Transverse colon (tissue), 4 donors: ENCODE results near the gene CFAP53. TPM values are rescaled to one million over a fixed set of nuclear protein-coding genes. Genes with fewer than 3 reads are reported as not detected.

Experiments
- DNase-seq: peaks from one replicate; pipeline ENCODE4 v3.0.0-alpha.2; 2019
- H3K27ac ChIP-seq, 4 donors: fragments of 200-600 bp; sonication (generic); 2 replicates each; pipeline ENCODE4 v1.5.1; 2016 to 2018; ENCODE audit warnings: inconsistent platforms in 4 of 4
- H3K27me3 ChIP-seq: fragments of 200-600 bp; sonication (generic); 2 replicates; pipeline ENCODE4 v1.5.1; 2017; ENCODE audit warnings: inconsistent platforms
- H3K36me3 ChIP-seq, 4 donors: fragments of 200-600 bp; sonication (generic); 2 replicates each; pipeline ENCODE4 v1.5.1; 2017 to 2019; ENCODE audit warnings: inconsistent platforms in 4 of 4
- H3K4me1 ChIP-seq, 4 donors: fragments of 200-600 bp; sonication (generic); 2 replicates each; pipeline ENCODE4 v1.5.1; 2017 to 2020; ENCODE audit warnings: inconsistent platforms in 4 of 4
- H3K4me3 ChIP-seq, 4 donors: fragments of 200-600 bp; sonication (generic); 1 replicate in 1 of 4; 2 replicates in 3 of 4; pipeline versions ENCODE4 v1.5.1 to v1.6.1; 2017 to 2019; ENCODE audit warnings: inconsistent platforms in 4 of 4
- H3K9me3 ChIP-seq, 2 donors: fragments of 200-600 bp; sonication (generic); 2 replicates each; pipeline ENCODE4 v1.5.1; 2017 to 2019; ENCODE audit warnings: inconsistent platforms in 2 of 2
- EP300 ChIP-seq: sonication (generic); formaldehyde crosslinking; IDR thresholded peaks from one replicate; pipeline ENCODE4 v1.6.1; 2017; ENCODE audit warnings: antibody characterized with exemption, low read depth
- POLR2A ChIP-seq: fragments of 450-650 bp; IDR thresholded peaks from one replicate; pipeline ENCODE4 v1.6.1; 2016; ENCODE audit warnings: antibody characterized with exemption, mild to moderate bottlenecking, moderate library complexity
- POLR2AphosphoS5 ChIP-seq, 3 donors: sonication (generic); formaldehyde crosslinking; IDR thresholded peaks; one replicate each; pipeline ENCODE4 v1.6.1; 2016; ENCODE audit warnings: antibody characterized with exemption in 3 of 3
- WGBS, 2 donors: methylation state at CpG; one replicate each; pipeline ENCODE4 v1.1.5; 2018; ENCODE audit warnings: low coverage in 1 of 2; 5-methylcytosine and 5-hydroxymethylcytosine counted together
- in situ Hi-C, 4 donors: fragments of 200-750 bp; cut with MboI; loops; one replicate each; pipeline versions ENCODE4 v1.15.0 to v1.15.1; 2017; ENCODE audit warnings: low sequenced_read_pairs in 3 of 4, low pct_ligation_motif_present in 1 of 4, low pct_unique_long_range_greater_than_20kb in 1 of 4
- intact Hi-C: fragments of 100-400 bp; cut with DNase I; formaldehyde crosslinking; loops from one replicate; pipeline ENCODE4 v1.15.1; 2023; ENCODE audit warnings: low total_unique reads
- total RNA-seq, 4 donors: library from RNA; depleted of rRNA; stranded (reverse); fragments of >200 nt; gene quantifications; one replicate each; pipeline ENCODE4 v1.1.0, GENCODE V29; 2016
- TF ChIP-seq, protein P1 (sequence below), 5 experiments: fragments of 200-600 bp in 3 of 5; fragments of 450-650 bp in 2 of 5; sonication (generic) in 3 of 5; IDR thresholded peaks; 1 replicate in 2 of 5; 2 replicates in 3 of 5; pipeline ENCODE4 v1.5.1; 2016 to 2017; ENCODE audit warnings: antibody characterized with exemption in 5 of 5, inconsistent platforms in 3 of 5, mild to moderate bottlenecking in 2 of 5, moderate library complexity in 1 of 5

The CFAP53 gene
- total RNA-seq, 4 donors from 2014 or later: 0.27 to 4.2 (median 0.48) TPM; not detected in 1

DNA sequence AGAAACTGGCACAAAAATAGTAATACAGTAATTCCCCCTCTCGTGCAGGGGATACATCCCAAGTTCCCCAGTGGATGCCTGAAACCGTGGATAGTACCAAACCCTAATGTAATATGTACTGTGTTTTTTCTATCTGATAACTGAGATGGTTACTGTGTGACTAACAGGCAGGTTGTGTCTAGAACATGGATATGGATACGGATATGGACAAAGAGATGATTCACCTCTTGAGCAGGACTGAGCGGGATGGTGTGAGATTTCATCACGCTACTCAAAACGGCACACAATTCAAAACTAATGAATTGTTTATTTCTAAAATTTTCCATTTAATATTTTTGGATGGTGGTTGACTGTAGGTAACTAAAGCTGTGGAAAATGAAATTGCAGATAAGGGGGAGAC is 11.6 kb upstream of the CFAP53 start:
- TF ChIP-seq POLR2AphosphoS5 (IDR thresholded peaks at IDR 0.05) (no peak), POLR2A (no peak), EP300 (no peak)
- TF ChIP-seq, protein P1, sequence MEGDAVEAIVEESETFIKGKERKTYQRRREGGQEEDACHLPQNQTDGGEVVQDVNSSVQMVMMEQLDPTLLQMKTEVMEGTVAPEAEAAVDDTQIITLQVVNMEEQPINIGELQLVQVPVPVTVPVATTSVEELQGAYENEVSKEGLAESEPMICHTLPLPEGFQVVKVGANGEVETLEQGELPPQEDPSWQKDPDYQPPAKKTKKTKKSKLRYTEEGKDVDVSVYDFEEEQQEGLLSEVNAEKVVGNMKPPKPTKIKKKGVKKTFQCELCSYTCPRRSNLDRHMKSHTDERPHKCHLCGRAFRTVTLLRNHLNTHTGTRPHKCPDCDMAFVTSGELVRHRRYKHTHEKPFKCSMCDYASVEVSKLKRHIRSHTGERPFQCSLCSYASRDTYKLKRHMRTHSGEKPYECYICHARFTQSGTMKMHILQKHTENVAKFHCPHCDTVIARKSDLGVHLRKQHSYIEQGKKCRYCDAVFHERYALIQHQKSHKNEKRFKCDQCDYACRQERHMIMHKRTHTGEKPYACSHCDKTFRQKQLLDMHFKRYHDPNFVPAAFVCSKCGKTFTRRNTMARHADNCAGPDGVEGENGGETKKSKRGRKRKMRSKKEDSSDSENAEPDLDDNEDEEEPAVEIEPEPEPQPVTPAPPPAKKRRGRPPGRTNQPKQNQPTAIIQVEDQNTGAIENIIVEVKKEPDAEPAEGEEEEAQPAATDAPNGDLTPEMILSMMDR (IDR thresholded peaks at IDR 0.05): no peak
- H3K4me1 ChIP-seq: peaks cover 16 to 27% (median 24%) of the 10 kb centered on the region in 4 donors
- intact Hi-C loops (no loop called here), in situ Hi-C loops (loop anchor here in 1 of 4 donors (25.0 kb wide), 1 partner anchor 791 kb away; the partner anchor contains the start of genes C18orf32 and RPL17)
- no peak overlapping the region for H3K4me3 ChIP-seq
- 87 to 91% methylated on average over 6 of the region's 6 CpGs for WGBS, 2 donors
- no peak for DNase-seq
- H3K9me3 ChIP-seq: no peaks in the 10 kb centered on the region
- H3K27ac ChIP-seq: no peak overlapping the region
- H3K36me3 ChIP-seq: peaks cover 0 to 38% (median 20%) of the 10 kb centered on the region in 4 donors
- H3K27me3 ChIP-seq: no peaks in the 10 kb centered on the region

- H3K9me3 ChIP-seq: no peaks in the 10 kb centered on the region
- TF ChIP-seq, protein P1 (IDR thresholded peaks at IDR 0.05): no peak
- TF ChIP-seq POLR2A (no peak), POLR2AphosphoS5 (IDR thresholded peaks at IDR 0.05) (no peak), EP300 (no peak)
- H3K27ac ChIP-seq: no peak overlapping the region
- 89% methylated on average over 4 of the region's 4 CpGs; no CpG with 5 or more reads in 1 of the 2 donors for WGBS, 2 donors
- H3K36me3 ChIP-seq: peaks cover 0 to 48% (median 26%) of the 10 kb centered on the region in 4 donors
- peaks cover 16 to 23% (median 20%) of the 10 kb centered on the region in 4 donors for H3K4me1 ChIP-seq
- no peak overlapping the region for H3K4me3 ChIP-seq
- H3K27me3 ChIP-seq: no peaks in the 10 kb centered on the region
- in situ Hi-C loops (loop anchor here in 1 of 4 donors (25.0 kb wide), 1 partner anchor 789 kb away; the partner anchor contains the start of genes C18orf32 and RPL17), intact Hi-C loops (no loop called here)
- DNase-seq: no peak
Measured at GRCh38 chr18:50276452-50276851, 10.2 kb upstream of the CFAP53 start.

DNA sequence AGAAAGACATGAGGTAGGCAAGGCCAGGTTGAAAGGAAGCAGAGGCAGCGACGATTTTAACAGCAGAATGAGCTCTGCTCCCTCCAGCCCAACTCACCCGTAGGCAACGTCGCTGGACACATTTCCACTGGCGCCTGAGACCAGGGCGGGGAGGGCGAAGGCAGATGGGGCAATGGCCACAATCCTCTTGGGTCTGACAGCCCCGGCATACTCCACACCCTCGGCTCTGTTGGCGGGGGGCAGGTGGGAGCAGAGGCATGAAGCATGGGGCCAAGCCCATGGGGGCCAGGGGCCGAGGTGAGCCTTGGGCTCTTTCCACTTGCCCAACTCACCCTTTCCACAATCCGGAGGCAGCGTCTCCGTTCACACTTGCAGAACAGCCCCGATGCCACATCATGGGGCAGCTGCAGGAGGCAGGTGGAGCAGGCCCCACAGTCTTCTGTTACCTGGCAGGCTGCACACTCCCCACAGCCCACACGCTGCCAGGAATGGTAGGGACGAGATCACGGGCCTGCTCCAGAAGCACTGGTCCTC is 9.3 kb upstream of the CFAP53 start:
- TF ChIP-seq POLR2A (no peak), POLR2AphosphoS5 (IDR thresholded peaks at IDR 0.05) (no peak), EP300 (no peak)
- TF ChIP-seq, protein P1 (IDR thresholded peaks at IDR 0.05): no peak
- 97% methylated on average over 19 of the region's 19 CpGs; no CpG with 5 or more reads in 1 of the 2 donors for WGBS, 2 donors
- no peaks in the 10 kb centered on the region for H3K27me3 ChIP-seq
- H3K9me3 ChIP-seq: no peaks in the 10 kb centered on the region
- peaks cover 0 to 55% (median 26%) of the 10 kb centered on the region in 4 donors for H3K36me3 ChIP-seq
- intact Hi-C loops: no loop called here
- in situ Hi-C loops: loop anchor here in 1 of 4 donors (25.0 kb wide), 1 partner anchor 788 kb away; the partner anchor contains the start of genes C18orf32 and RPL17
- H3K4me1 ChIP-seq: peaks cover 15 to 22% (median 18%) of the 10 kb centered on the region in 4 donors
- no peak overlapping the region for H3K4me3 ChIP-seq
- DNase-seq: no peak
- no peak overlapping the region for H3K27ac ChIP-seq

DNA sequence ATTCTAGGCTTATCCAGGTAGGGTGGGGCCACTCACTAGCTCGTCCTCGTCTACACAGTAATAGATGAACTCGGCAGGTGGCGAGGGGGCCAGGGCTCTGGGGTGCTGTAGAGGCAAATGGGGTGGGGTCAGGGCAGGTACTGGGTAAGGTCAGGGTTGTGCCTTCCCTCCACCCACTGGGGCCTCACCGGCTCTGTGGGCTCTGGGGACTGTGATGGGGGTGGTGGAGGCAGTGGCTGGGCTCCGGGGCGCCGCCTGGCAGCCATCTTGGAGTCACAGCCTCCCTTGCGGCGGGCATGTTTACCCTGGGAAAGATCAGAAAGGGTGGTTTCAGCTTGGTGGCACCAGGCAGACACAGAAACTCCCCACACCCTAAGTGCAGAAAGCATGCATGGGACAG is 8.6 kb upstream of the CFAP53 start:
- DNase-seq: no peak
- Histone ChIP-seq H3K27me3 (no peaks in the 10 kb centered on the region), H3K27ac (no peak overlapping the region), H3K4me1 (peaks cover 9 to 15% (median 12%) of the 10 kb centered on the region in 4 donors), H3K9me3 (no peaks in the 10 kb centered on the region), H3K36me3 (peaks cover 0 to 55% (median 26%) of the 10 kb centered on the region in 4 donors), H3K4me3 (no peak overlapping the region)
- in situ Hi-C loops: loop anchor here in 1 of 4 donors (25.0 kb wide), 1 partner anchor 788 kb away; the partner anchor contains the start of genes C18orf32 and RPL17
- WGBS, 2 donors: 100% methylated on average over 10 of the region's 10 CpGs; no CpG with 5 or more reads in 1 of the 2 donors
- intact Hi-C loops: no loop called here
- TF ChIP-seq EP300: no peak
- TF ChIP-seq POLR2A: no peak
